Endothelial cell of umbilical vein (primary cell): ENCODE measurements around the gene AP4S1. TPM values are rescaled to one million over a fixed set of nuclear protein-coding genes. Genes with fewer than 3 reads are reported as not detected.

Experiments used
- BruUV-seq: library from RNA; stranded (reverse); fragments of 400-500 nt; replicated peaks from 2 replicates; lab custom pipeline; 2021; lab: Mats Ljungman, UMichigan
- CTCF ChIA-PET: fragments of 300-600, 350-600 bp; sonication (Branson Sonifier 250); formaldehyde crosslinking; loops from one replicate; lab custom pipeline; 2021; ENCODE audit warnings: antibody characterized with exemption, inconsistent platforms; lab: Charles Lee
- POLR2A ChIA-PET: fragments of 300-600, 350-600 bp; sonication (Branson Sonifier 250); formaldehyde crosslinking; loops from one replicate; lab custom pipeline; 2021; ENCODE audit warnings: antibody characterized with exemption, inconsistent platforms; lab: Charles Lee
- DNase-seq: peaks from one replicate; pipeline ENCODE4 v3.0.0-alpha.2; 2011; ENCODE audit warnings: low read depth, low spot score
- FAIRE-seq: peaks from 2 replicates; lab custom pipeline; 2011; peaks lifted over from hg19 to GRCh38; lab: Jason Lieb, UNC
- H2AFZ ChIP-seq: 2 replicates; pipeline ENCODE4 v1.6.0; 2012; ENCODE audit warnings: low read depth, low read length, control low read depth, inconsistent platforms
- H3K27ac ChIP-seq: 2 replicates; pipeline ENCODE4 v1.5.1; 2011; ENCODE audit warnings: low read depth, mild to moderate bottlenecking, control low read depth, low read length, moderate library complexity; ENCODE audit not compliant: insufficient read depth
- H3K27me3 ChIP-seq, 2 experiments: 2 replicates each; pipeline versions ENCODE4 v1.6.0 to v1.6.1; 2011; ENCODE audit warnings: low read length in 2 of 2, mixed read lengths in 1 of 2; ENCODE audit not compliant: control insufficient read depth in 2 of 2, insufficient read depth in 2 of 2
- H3K36me3 ChIP-seq, 2 experiments: 2 replicates in 1 of 2; 3 replicates in 1 of 2; pipeline ENCODE4 v1.5.1; 2011; ENCODE audit warnings: low read length in 2 of 2, mild to moderate bottlenecking in 1 of 2, moderate library complexity in 1 of 2; ENCODE audit not compliant: control insufficient read depth in 2 of 2, insufficient read depth in 2 of 2; ENCODE audit errors: extremely low read depth in 1 of 2
- H3K4me1 ChIP-seq: 3 replicates; pipeline ENCODE4 v1.5.1; 2011; ENCODE audit warnings: mild to moderate bottlenecking, low read length; ENCODE audit not compliant: control insufficient read depth, insufficient read depth; ENCODE audit errors: extremely low read depth
- H3K4me2 ChIP-seq: 2 replicates; pipeline ENCODE4 v1.6.1; 2011; ENCODE audit warnings: low read length, control low read depth, mixed read lengths; ENCODE audit not compliant: insufficient read depth
- H3K4me3 ChIP-seq, 3 experiments: fragments of 200-600 bp in 1 of 3; sonication (generic), shearing (Covaris generic) in 1 of 3; replicated peaks in 1 of 3; 2 replicates each; pipeline ENCODE4 v1.5.1; 2011 to 2016; ENCODE audit warnings: control low read depth in 3 of 3, low read length in 3 of 3, mild to moderate bottlenecking in 2 of 3, inconsistent platforms in 1 of 3, low read depth in 1 of 3, moderate library complexity in 1 of 3; ENCODE audit not compliant: insufficient read depth in 1 of 3
- H3K79me2 ChIP-seq: 2 replicates; pipeline ENCODE4 v1.6.0; 2012; ENCODE audit warnings: low read length, inconsistent platforms; ENCODE audit not compliant: control insufficient read depth, insufficient read depth
- H3K9ac ChIP-seq: replicated peaks from 2 replicates; pipeline ENCODE3; 2011; ENCODE audit warnings: low read length, control low read depth; ENCODE audit not compliant: insufficient read depth; ENCODE audit errors: extremely low read depth
- H3K9me1 ChIP-seq: replicated peaks from 3 replicates; pipeline ENCODE4 v1.6.0; 2011; ENCODE audit warnings: mild to moderate bottlenecking, low read length; ENCODE audit not compliant: control insufficient read depth, insufficient read depth; ENCODE audit errors: extremely low read depth
- H3K9me3 ChIP-seq: replicated peaks from 2 replicates; pipeline ENCODE4 v1.5.1; 2012; ENCODE audit warnings: low read length, inconsistent platforms; ENCODE audit not compliant: control insufficient read depth, insufficient read depth
- H4K20me1 ChIP-seq: replicated peaks from 2 replicates; pipeline ENCODE3; 2011; ENCODE audit warnings: mild to moderate bottlenecking, low read length; ENCODE audit not compliant: control insufficient read depth, insufficient read depth; ENCODE audit errors: extremely low read depth
- CTCF ChIP-seq, 2 donors: IDR thresholded peaks; 1 replicate in 1 of 2; 2 replicates in 1 of 2; pipeline ENCODE4 v1.5.1; 2011; ENCODE audit warnings: low read length in 2 of 2, mild to moderate bottlenecking in 2 of 2, moderate library complexity in 2 of 2, control low read depth in 1 of 2, inconsistent platforms in 1 of 2, low read depth in 1 of 2; ENCODE audit not compliant: insufficient read depth in 1 of 2; ENCODE audit errors: extremely low read depth in 1 of 2
- EZH2 ChIP-seq: IDR thresholded peaks from 2 replicates; pipeline ENCODE4 v1.6.1; 2012; ENCODE audit warnings: borderline replicate concordance, low read depth, mild to moderate bottlenecking, moderate library complexity, low read length, inconsistent platforms; ENCODE audit not compliant: severe bottlenecking
- FOS ChIP-seq: IDR thresholded peaks from 2 replicates; pipeline ENCODE4 v1.6.1; 2011; ENCODE audit warnings: mild to moderate bottlenecking, low read length, moderate library complexity, borderline replicate concordance; ENCODE audit not compliant: insufficient read depth
- GATA2 ChIP-seq: IDR thresholded peaks from 2 replicates; pipeline ENCODE4 v1.7.0; 2011; ENCODE audit warnings: low read depth, mild to moderate bottlenecking, moderate library complexity, mixed read lengths, low read length; ENCODE audit not compliant: insufficient read length, insufficient read depth
- JUN ChIP-seq: IDR thresholded peaks from 2 replicates; pipeline ENCODE4 v1.6.1; 2011; ENCODE audit warnings: borderline replicate concordance, low read depth; ENCODE audit not compliant: insufficient read length, insufficient read depth
- MAX ChIP-seq: IDR thresholded peaks from 2 replicates; pipeline ENCODE4 v1.6.1; 2011; ENCODE audit not compliant: insufficient read depth, insufficient read length
- MYC ChIP-seq: IDR thresholded peaks from one replicate; pipeline ENCODE4 v1.6.1; 2011; ENCODE audit warnings: mild to moderate bottlenecking, low read depth, low read length
- POLR2A ChIP-seq: IDR thresholded peaks from 2 replicates; pipeline ENCODE4 v1.6.1; 2012; ENCODE audit warnings: low read depth, mild to moderate bottlenecking, control low read depth, low read length
- POLR2AphosphoS5 ChIP-seq: IDR thresholded peaks from 2 replicates; pipeline ENCODE4 v1.6.1; 2012; ENCODE audit warnings: low read depth, mild to moderate bottlenecking, control low read depth, low read length, moderate library complexity; ENCODE audit not compliant: insufficient read depth
- dilution Hi-C: fragments of 300-500 bp; cut with MboI; formaldehyde crosslinking; loops from one replicate; pipeline ENCODE4 v1.15.0; 2019; ENCODE audit warnings: low sequenced_read_pairs; ENCODE audit not compliant: extremely low pct_ligation_motif_present
- intact Hi-C: fragments of 100-400 bp; cut with micrococcal nuclease; formaldehyde crosslinking; loops from one replicate; pipeline ENCODE4 v1.10.0; 2022
- polyA plus RNA-seq, 4 experiments: library from polyadenylated mRNA; depleted of rRNA in 3 of 4; stranded (reverse) in 3 of 4; unstranded in 1 of 4; fragments of >200 nt; gene quantifications; 2 replicates each; pipeline versions ENCODE4 v1.2.1 to v1.2.3, GENCODE V29; 2011 to 2012; ENCODE audit warnings: missing spikeins in 1 of 4
- total RNA-seq: library from RNA; stranded (reverse); gene quantifications from 2 replicates; pipeline ENCODE4 v1.2.3, GENCODE V29; 2021

Gene AP4S1
- total and polyA plus RNA-seq, 2 donors (not counting 3 experiments of a cell fraction or from before 2014, with no cell fraction given) = 2.8 to 7.2 TPM

- no TSS peak for BruUV-seq
- FAIRE-seq = no peak
- Histone ChIP-seq H3K27me3 (no peaks in the 10 kb centered on the region), H3K27ac (peak overlapping the region; percentile 55), H3K9me1 (peaks cover 6% of the 10 kb centered on the region), H3K9me3 (no peaks in the 10 kb centered on the region), H4K20me1 (peaks cover 17% of the 10 kb centered on the region), H3K4me2 (no peak overlapping the region), H2AFZ (no peak overlapping the region), H3K4me3 (no peak overlapping the region), H3K79me2 (peaks cover 96% of the 10 kb centered on the region), H3K36me3 (peaks cover 0 to 2% of the 10 kb centered on the region in 2 experiments), H3K4me1 (peaks cover 24% of the 10 kb centered on the region), H3K9ac (no peak overlapping the region)
- intact Hi-C loops = loop anchor here (2.0 kb wide), 1 partner anchor 47 kb away; no protein-coding TSS in a partner anchor
- CTCF ChIA-PET = interaction anchor here (1.0 to 1.4 kb wide), 7 partner anchors 10 to 87 kb away, joined by 3 to 7 read pairs (median 4); partner anchors contain the start of gene AP4S1
- DNase-seq = no peak
- POLR2A ChIA-PET = no interaction called here
- dilution Hi-C loops = no loop called here
- TF ChIP-seq POLR2A (no peak), GATA2 (no peak)
Observed at GRCh38 chr14:30995689-30996088, 29.8 kb upstream of the AP4S1 start.

DNA sequence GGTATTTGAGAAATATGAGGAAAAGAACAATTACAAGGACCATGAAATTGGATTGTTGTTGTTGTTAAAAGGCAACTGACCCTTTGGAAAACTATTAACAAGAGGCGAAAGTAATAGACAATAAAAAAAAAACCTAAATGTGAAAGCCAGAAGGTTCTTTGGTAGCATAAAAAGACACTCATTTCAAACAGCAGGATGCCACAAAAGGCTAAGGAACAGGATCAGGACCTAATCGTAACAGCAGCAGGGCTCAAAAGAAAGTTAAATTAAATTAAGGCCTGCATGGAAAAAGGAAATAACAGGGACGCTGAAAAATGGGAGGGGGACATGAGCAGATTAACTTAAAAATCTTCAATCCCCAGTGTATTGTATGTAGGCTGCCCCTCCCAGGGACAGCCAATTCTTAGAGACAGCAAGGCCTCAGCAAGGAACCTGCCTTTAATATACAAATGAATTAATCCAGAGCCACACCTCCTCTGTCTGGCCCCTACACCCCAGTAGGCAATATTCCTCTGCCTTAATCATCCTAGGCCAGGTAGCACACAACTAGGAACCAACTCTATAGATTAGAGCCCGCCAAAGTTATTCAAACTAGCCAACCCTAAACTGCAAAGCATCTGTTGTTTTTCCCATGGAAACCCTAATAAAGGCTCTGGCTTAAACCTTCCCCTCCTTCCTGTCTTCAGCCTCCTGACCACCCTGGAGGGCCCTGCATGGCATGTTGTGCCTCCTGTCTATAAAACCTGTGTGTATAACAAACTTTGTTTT, 28.4 kb upstream of the AP4S1 start:
- peaks cover 95% of the 10 kb centered on the region for H3K79me2 ChIP-seq
- no peak for DNase-seq
- no peak overlapping the region for H3K27ac ChIP-seq
- peaks cover 12% of the 10 kb centered on the region for H4K20me1 ChIP-seq
- no peaks in the 10 kb centered on the region for H3K27me3 ChIP-seq
- H3K4me2 ChIP-seq = no peak overlapping the region
- H3K4me1 ChIP-seq = peaks cover 25% of the 10 kb centered on the region
- no TSS peak for BruUV-seq
- CTCF ChIA-PET = no interaction called here
- peaks cover 6% of the 10 kb centered on the region for H3K9me1 ChIP-seq
- no peak for FAIRE-seq
- POLR2A ChIA-PET = no interaction called here
- no peak overlapping the region for H3K9ac ChIP-seq
- no peak for TF ChIP-seq EZH2
- no peak for TF ChIP-seq POLR2A
- TF ChIP-seq GATA2 = no peak
- TF ChIP-seq MAX = no peak
- TF ChIP-seq MYC = no peak
- TF ChIP-seq POLR2AphosphoS5 = no peak
- no peak for TF ChIP-seq FOS
- no peak for TF ChIP-seq JUN
- no peak for TF ChIP-seq CTCF (IDR thresholded peaks at IDR 0.05; ENCODE audit: extremely low read depth in 1 of 2, insufficient read depth in 1 of 2, low read depth in 1 of 2, low read length in 2 of 2)
- no peak overlapping the region for H3K4me3 ChIP-seq
- no peaks in the 10 kb centered on the region for H3K9me3 ChIP-seq
- no peak overlapping the region for H2AFZ ChIP-seq
- dilution Hi-C loops (no loop called here), intact Hi-C loops (no loop called here)
- H3K36me3 ChIP-seq = peaks cover 0 to 2% of the 10 kb centered on the region in 2 experiments
